ENCODE results near the gene TBX2. TPM values are rescaled to one million over a fixed set of nuclear protein-coding genes. Genes with fewer than 3 reads are reported as not detected.
A peak's percentile ranks its signal among the peaks of the same experiment; 100 is the strongest.
"Not testable (repeated sequence)": the region's sequence is repeated elsewhere in the genome, so short reads cannot be mapped to it uniquely, and the experiment has no call there.

TBX2 gene
- total RNA-seq, 1 donor from 2014 or later = 1.1 TPM

- H3K4me3 Mint-ChIP-seq (ENCODE audit: low read depth) = no peak overlapping the region
- H3K27ac Mint-ChIP-seq = no peak overlapping the region
- peaks cover 58% of the 10 kb centered on the region for H3K27me3 Mint-ChIP-seq
- no peak for DNase-seq (ENCODE audit: low spot score, unreplicated experiment)
- no peaks in the 10 kb centered on the region for H3K36me3 Mint-ChIP-seq (ENCODE audit: insufficient read depth)
- no peak for TF ChIP-seq CTCF (IDR thresholded peaks at IDR 0.05; ENCODE audit: unreplicated experiment)
- no peaks in the 10 kb centered on the region for H3K9me3 Mint-ChIP-seq (ENCODE audit: low read depth)
- H3K4me1 Mint-ChIP-seq (ENCODE audit: low read depth) = no peaks in the 10 kb centered on the region
These were observed 24.5 kb downstream of the TBX2 start for GRCh38 chr17:61423967-61424649.

- peaks cover 48% of the 10 kb centered on the region for H3K27me3 Mint-ChIP-seq
- DNase-seq (ENCODE audit: low spot score, unreplicated experiment) = no peak
- H3K27ac Mint-ChIP-seq = no peak overlapping the region
- H3K4me3 Mint-ChIP-seq (ENCODE audit: low read depth) = no peak overlapping the region
- TF ChIP-seq CTCF (IDR thresholded peaks at IDR 0.05; ENCODE audit: unreplicated experiment) = no peak
- H3K36me3 Mint-ChIP-seq (ENCODE audit: insufficient read depth) = no peaks in the 10 kb centered on the region
- no peaks in the 10 kb centered on the region for H3K4me1 Mint-ChIP-seq (ENCODE audit: low read depth)
- H3K9me3 Mint-ChIP-seq (ENCODE audit: low read depth) = no peaks in the 10 kb centered on the region
These were observed 26.2 kb downstream of the TBX2 start for GRCh38 chr17:61425682-61426481.

- H3K9me3 Mint-ChIP-seq (ENCODE audit: low read depth) = no peaks in the 10 kb centered on the region
- DNase-seq (ENCODE audit: low spot score, unreplicated experiment) = no peak
- H3K4me1 Mint-ChIP-seq (ENCODE audit: low read depth) = no peaks in the 10 kb centered on the region
- peaks cover 41% of the 10 kb centered on the region for H3K27me3 Mint-ChIP-seq
- no peak overlapping the region for H3K27ac Mint-ChIP-seq
- H3K36me3 Mint-ChIP-seq (ENCODE audit: insufficient read depth) = no peaks in the 10 kb centered on the region
- H3K4me3 Mint-ChIP-seq (ENCODE audit: low read depth) = no peak overlapping the region
- TF ChIP-seq CTCF (IDR thresholded peaks at IDR 0.05; ENCODE audit: unreplicated experiment) = peak; percentile 9
These were observed 27.1 kb downstream of the TBX2 start for GRCh38 chr17:61426482-61427304.

- H3K36me3 Mint-ChIP-seq (ENCODE audit: insufficient read depth) = no peaks in the 10 kb centered on the region
- H3K9me3 Mint-ChIP-seq (ENCODE audit: low read depth) = no peaks in the 10 kb centered on the region
- no peak for TF ChIP-seq CTCF (IDR thresholded peaks at IDR 0.05; ENCODE audit: unreplicated experiment)
- H3K4me3 Mint-ChIP-seq (ENCODE audit: low read depth) = no peak overlapping the region
- no peak overlapping the region for H3K27ac Mint-ChIP-seq
- peaks cover 32% of the 10 kb centered on the region for H3K27me3 Mint-ChIP-seq
- H3K4me1 Mint-ChIP-seq (ENCODE audit: low read depth) = no peaks in the 10 kb centered on the region
- DNase-seq (ENCODE audit: low spot score, unreplicated experiment) = no peak
These were observed 27.9 kb downstream of the TBX2 start for GRCh38 chr17:61427567-61427966.

GRCh38 chr17:61429274-61429673, 29.6 kb downstream of the TBX2 start:
- no peak overlapping the region for H3K27ac Mint-ChIP-seq
- no peak for DNase-seq (ENCODE audit: low spot score, unreplicated experiment)
- peaks cover 29% of the 10 kb centered on the region for H3K27me3 Mint-ChIP-seq
- no peaks in the 10 kb centered on the region for H3K4me1 Mint-ChIP-seq (ENCODE audit: low read depth)
- H3K4me3 Mint-ChIP-seq (ENCODE audit: low read depth) = no peak overlapping the region
- no peaks in the 10 kb centered on the region for H3K36me3 Mint-ChIP-seq (ENCODE audit: insufficient read depth)
- no peak for TF ChIP-seq CTCF (IDR thresholded peaks at IDR 0.05; ENCODE audit: unreplicated experiment)
- peaks cover 1% of the 10 kb centered on the region for H3K9me3 Mint-ChIP-seq (ENCODE audit: low read depth)

GRCh38 chr17:61429831-61430230, 30.2 kb downstream of the TBX2 start:
- not testable (repeated sequence) for H3K9me3 Mint-ChIP-seq (ENCODE audit: low read depth); H3K4me1 Mint-ChIP-seq (ENCODE audit: low read depth); H3K27ac Mint-ChIP-seq; H3K36me3 Mint-ChIP-seq (ENCODE audit: insufficient read depth); H3K4me3 Mint-ChIP-seq (ENCODE audit: low read depth); DNase-seq (ENCODE audit: low spot score, unreplicated experiment)
- peaks cover 25% of the 10 kb centered on the region for H3K27me3 Mint-ChIP-seq

Data from progenitor cell of endocrine pancreas (in vitro differentiated cells).